Activated T-cell treated with anti-CD3 and anti-CD28 coated beads, Interleukin-2, amount 50 U/mL, for 72 hours (primary cell): ENCODE measurements around the gene FXYD7. TPM values are rescaled to one million over a fixed set of nuclear protein-coding genes. Genes with fewer than 3 reads are reported as not detected.
"Not testable (repeated sequence)": the region's sequence is repeated elsewhere in the genome, so short reads cannot be mapped to it uniquely, and the experiment has no call there.

ENCODE experiments used
- ATAC-seq, 2 donors: fragments of 150-1000 bp; cut with Tn5 transposase; replicated peaks in 1 of 2; 2 replicates each; pipeline ENCODE4 v1.10.0; 2021; ENCODE audit warnings: moderate library complexity in 2 of 2, mild to moderate bottlenecking in 1 of 2
- DNase-seq, 2 donors: peaks; one replicate each; pipeline ENCODE4 v3.0.0; 2021 to 2022; ENCODE audit warnings: mixed read lengths in 1 of 2
- H3K27ac Mint-ChIP-seq: one replicate; pipeline ENCODE4 v1.8.0; 2022; ENCODE audit warnings: mild to moderate bottlenecking, moderate library complexity, mixed read lengths
- H3K27me3 Mint-ChIP-seq: one replicate; pipeline ENCODE4 v1.8.0; 2022; ENCODE audit warnings: low read depth, mixed read lengths
- H3K36me3 Mint-ChIP-seq, 2 donors: one replicate each; pipeline ENCODE4 v1.8.0; 2022; ENCODE audit warnings: mixed read lengths in 2 of 2, mild to moderate bottlenecking in 1 of 2; ENCODE audit not compliant: insufficient read depth in 2 of 2
- H3K4me1 Mint-ChIP-seq: one replicate; pipeline ENCODE4 v1.8.0; 2022; ENCODE audit warnings: low read depth, mixed read lengths
- H3K4me3 Mint-ChIP-seq, 2 donors: one replicate each; pipeline ENCODE4 v1.8.0; 2022; ENCODE audit warnings: mild to moderate bottlenecking in 2 of 2, mixed read lengths in 2 of 2, moderate library complexity in 2 of 2
- H3K9me3 Mint-ChIP-seq, 2 donors: one replicate each; pipeline ENCODE4 v1.8.0; 2022; ENCODE audit warnings: mixed read lengths in 2 of 2
- total RNA-seq, 2 donors: library from RNA; stranded (reverse); gene quantifications; one replicate each; pipeline ENCODE4 v1.2.3, GENCODE V29; 2022

Gene FXYD7
- total RNA-seq, 2 donors from 2014 or later: 1.0 to 1.2 TPM

- H3K36me3 Mint-ChIP-seq: peaks cover 0 to 2% of the 10 kb centered on the region in 2 donors
- no peak overlapping the region for H3K27ac Mint-ChIP-seq
- no peaks in the 10 kb centered on the region for H3K27me3 Mint-ChIP-seq
- no peak overlapping the region for H3K4me3 Mint-ChIP-seq
- H3K4me1 Mint-ChIP-seq: peaks cover 11% of the 10 kb centered on the region
- DNase-seq (no peak), ATAC-seq (no peak)
- H3K9me3 Mint-ChIP-seq: no peaks in the 10 kb centered on the region
Measured at GRCh38 chr19:35149463-35149862, 6.4 kb downstream of the FXYD7 start.

- DNase-seq: no peak
- peaks cover 4 to 6% of the 10 kb centered on the region in 2 donors for H3K36me3 Mint-ChIP-seq
Measured at GRCh38 chr19:35150445-35150844, 7.4 kb downstream of the FXYD7 start.

GRCh38 chr19:35151273-35152065 lies 8.4 kb downstream of the FXYD7 start:
- no peaks in the 10 kb centered on the region for H3K27me3 Mint-ChIP-seq

More at GRCh38 chr19:35150445-35150844, 7.4 kb downstream of the FXYD7 start:
- Mint-ChIP-seq H3K9me3 (no peaks in the 10 kb centered on the region), H3K4me3 (no peak overlapping the region), H3K27me3 (no peaks in the 10 kb centered on the region), H3K27ac (no peak overlapping the region), H3K4me1 (peaks cover 11% of the 10 kb centered on the region)
- no peak for ATAC-seq

GRCh38 chr19:35153129-35153522 lies 10.1 kb downstream of the FXYD7 start:
- Mint-ChIP-seq H3K27ac (peak overlapping the region; percentile 56), H3K4me1 (peaks cover 35% of the 10 kb centered on the region), H3K36me3 (peaks cover 8 to 20% of the 10 kb centered on the region in 2 donors), H3K4me3 (peak overlapping the region; percentile 94 to 100)
- not testable (repeated sequence) for H3K27me3 Mint-ChIP-seq, H3K9me3 Mint-ChIP-seq, ATAC-seq, DNase-seq

More at GRCh38 chr19:35151273-35152065, 8.4 kb downstream of the FXYD7 start:
- ATAC-seq (no peak), DNase-seq (no peak)
- H3K36me3 Mint-ChIP-seq: peaks cover 7 to 12% of the 10 kb centered on the region in 2 donors
- peaks cover 20% of the 10 kb centered on the region for H3K4me1 Mint-ChIP-seq
- no peaks in the 10 kb centered on the region for H3K9me3 Mint-ChIP-seq
- no peak overlapping the region for H3K27ac Mint-ChIP-seq
- H3K4me3 Mint-ChIP-seq: no peak overlapping the region

GRCh38 chr19:35153701-35154524 lies 10.9 kb downstream of the FXYD7 start:
- peaks cover 8 to 27% of the 10 kb centered on the region in 2 donors for H3K36me3 Mint-ChIP-seq
- peak; percentile 63 to 66 for ATAC-seq
- no peaks in the 10 kb centered on the region for H3K27me3 Mint-ChIP-seq
- peaks cover 43% of the 10 kb centered on the region for H3K4me1 Mint-ChIP-seq
- peak overlapping the region; percentile 94 to 100 for H3K4me3 Mint-ChIP-seq
- DNase-seq: peak; percentile 82 to 84
- peak overlapping the region; percentile 94 for H3K27ac Mint-ChIP-seq
- H3K9me3 Mint-ChIP-seq: no peaks in the 10 kb centered on the region

- Mint-ChIP-seq H3K36me3 (peaks cover 13 to 35% of the 10 kb centered on the region in 2 donors), H3K9me3 (no peaks in the 10 kb centered on the region), H3K4me1 (peaks cover 43% of the 10 kb centered on the region), H3K27me3 (no peaks in the 10 kb centered on the region), H3K4me3 (peak within 1 kb of the TSS; percentile 94 to 100), H3K27ac (peak within 1 kb of the TSS; percentile 94)
- peak; percentile 83 to 84 for ATAC-seq
- peak; percentile 81 to 86 for DNase-seq
Measured at GRCh38 chr19:35154525-35155406, 11.7 kb downstream of the FXYD7 start, which contains the start of gene FXYD5. Gene FXYD5, plus strand, starts transcription at chr19:35154735. Its CDS starts 816 bp downstream, at chr19:35155551.

GRCh38 chr19:35155441-35155840 lies 12.4 kb downstream of the FXYD7 start:
- Mint-ChIP-seq H3K27ac (peak overlapping the region; percentile 94), H3K36me3 (peaks cover 14 to 40% of the 10 kb centered on the region in 2 donors), H3K27me3 (no peaks in the 10 kb centered on the region), H3K4me3 (peak overlapping the region; percentile 94 to 100), H3K9me3 (no peaks in the 10 kb centered on the region), H3K4me1 (peaks cover 43% of the 10 kb centered on the region)
- DNase-seq (peak; percentile 37 to 48), ATAC-seq (peak; percentile 36 to 47)

GRCh38 chr19:35155981-35156672 lies 13.1 kb downstream of the FXYD7 start:
- H3K4me3 Mint-ChIP-seq: peak overlapping the region; percentile 94 to 100
- H3K9me3 Mint-ChIP-seq: peaks cover 0 to 2% of the 10 kb centered on the region in 2 donors

GRCh38 chr19:35156673-35157014 lies 13.6 kb downstream of the FXYD7 start:
- H3K4me1 Mint-ChIP-seq: peaks cover 43% of the 10 kb centered on the region
- DNase-seq: no peak
- no peak for ATAC-seq
- H3K27ac Mint-ChIP-seq: peak overlapping the region; percentile 94
- no peaks in the 10 kb centered on the region for H3K27me3 Mint-ChIP-seq
- peak overlapping the region; percentile 94 to 100 for H3K4me3 Mint-ChIP-seq
- H3K36me3 Mint-ChIP-seq: peaks cover 22 to 49% of the 10 kb centered on the region in 2 donors
- peaks cover 0 to 6% of the 10 kb centered on the region in 2 donors for H3K9me3 Mint-ChIP-seq

More at GRCh38 chr19:35155981-35156672, 13.1 kb downstream of the FXYD7 start:
- ATAC-seq (no peak), DNase-seq (no peak)
- H3K27me3 Mint-ChIP-seq: no peaks in the 10 kb centered on the region
- peaks cover 43% of the 10 kb centered on the region for H3K4me1 Mint-ChIP-seq
- H3K27ac Mint-ChIP-seq: peak overlapping the region; percentile 94
- H3K36me3 Mint-ChIP-seq: peaks cover 17 to 44% of the 10 kb centered on the region in 2 donors

GRCh38 chr19:35157431-35157830 lies 14.4 kb downstream of the FXYD7 start:
- ATAC-seq: no peak
- peaks cover 0 to 9% of the 10 kb centered on the region in 2 donors for H3K9me3 Mint-ChIP-seq
- no peak overlapping the region for H3K27ac Mint-ChIP-seq

GRCh38 chr19:35159606-35160005 lies 16.6 kb downstream of the FXYD7 start:
- no peak for DNase-seq

More at GRCh38 chr19:35157431-35157830, 14.4 kb downstream of the FXYD7 start:
- no peak for DNase-seq
- H3K4me3 Mint-ChIP-seq: peak overlapping the region; percentile 0 to 100
- no peaks in the 10 kb centered on the region for H3K27me3 Mint-ChIP-seq
- peaks cover 29 to 56% of the 10 kb centered on the region in 2 donors for H3K36me3 Mint-ChIP-seq
- H3K4me1 Mint-ChIP-seq: peaks cover 43% of the 10 kb centered on the region

More at GRCh38 chr19:35159606-35160005, 16.6 kb downstream of the FXYD7 start:
- Mint-ChIP-seq H3K36me3 (peaks cover 49 to 76% of the 10 kb centered on the region in 2 donors), H3K4me3 (no peak overlapping the region), H3K27me3 (no peaks in the 10 kb centered on the region), H3K27ac (peak overlapping the region; percentile 75), H3K4me1 (peaks cover 32% of the 10 kb centered on the region), H3K9me3 (peaks cover 3 to 20% of the 10 kb centered on the region in 2 donors)
- no peak for ATAC-seq
